Measurements from ENCODE around the gene UCK2. TPM values are rescaled to one million over a fixed set of nuclear protein-coding genes. Genes with fewer than 3 reads are reported as not detected.

Gene UCK2
- total and polyA plus RNA-seq, 12 donors, result 5.4 to 22.7 (median 14.0) TPM

- H3K27me3 ChIP-seq, result no peaks in the 10 kb centered on the region
Measured at GRCh38 chr1:165914136-165914798, 86.9 kb downstream of the UCK2 start.

GRCh38 chr1:165915480-165915879 is 88.1 kb downstream of the UCK2 start:
- WGBS, 4 donors, result 80 to 100% (median 85%) methylated on average over 1 to 2 of the region's 2 CpGs
- Histone ChIP-seq H3K4me3 (no peak overlapping the region), H3K36me3 (replicated peaks in 1 of 2) (no peaks in the 10 kb centered on the region), H3K27ac (no peak overlapping the region), H3K27me3 (no peaks in the 10 kb centered on the region), H3K9me3 (replicated peaks in 1 of 3) (no peaks in the 10 kb centered on the region), H3K4me1 (replicated peaks in 1 of 2) (no peaks in the 10 kb centered on the region)
- TF ChIP-seq POLR2A (IDR thresholded peaks at IDR 0.05), result no peak
- no peak for TF ChIP-seq CTCF (IDR thresholded peaks at IDR 0.05)
- no peak for DNase-seq
- intact Hi-C loops (cut with DNase I), result loop anchor here (2.0 to 10.0 kb wide), 5 partner anchors 91 to 521 kb away; partner anchors contain the start of gene UCK2 (in 1 of the 2)

More at GRCh38 chr1:165914136-165914798, 86.9 kb downstream of the UCK2 start:
- intact Hi-C loops (cut with DNase I), result loop anchor here (2.0 to 10.0 kb wide), 5 partner anchors 89 to 519 kb away; partner anchors contain the start of gene UCK2 (in 1 of the 2)
- H3K9me3 ChIP-seq (replicated peaks in 1 of 3), result no peaks in the 10 kb centered on the region
- 2 to 8% (median 6%) methylated on average over 4 of the region's 4 CpGs for WGBS, 4 donors
- TF ChIP-seq CTCF (IDR thresholded peaks at IDR 0.05) (peak; percentile 72 to 96 (median 94)), POLR2A (IDR thresholded peaks at IDR 0.05) (no peak)
- peak; percentile 60 to 90 (median 69) for DNase-seq
- H3K4me1 ChIP-seq (replicated peaks in 1 of 2), result no peaks in the 10 kb centered on the region
- H3K27ac ChIP-seq, result no peak overlapping the region
- no peak overlapping the region for H3K4me3 ChIP-seq
- no peaks in the 10 kb centered on the region for H3K36me3 ChIP-seq (replicated peaks in 1 of 2)

GRCh38 chr1:165915932-165916348 is 88.5 kb downstream of the UCK2 start:
- no peak for DNase-seq
- intact Hi-C loops (cut with DNase I), result loop anchor here (2.0 to 10.0 kb wide), 5 partner anchors 91 to 521 kb away; partner anchors contain the start of gene UCK2 (in 1 of the 2)
- H3K27me3 ChIP-seq, result no peaks in the 10 kb centered on the region
- H3K36me3 ChIP-seq (replicated peaks in 1 of 2), result no peaks in the 10 kb centered on the region
- no peak overlapping the region for H3K4me3 ChIP-seq
- no peak for TF ChIP-seq POLR2A (IDR thresholded peaks at IDR 0.05)
- TF ChIP-seq CTCF (IDR thresholded peaks at IDR 0.05), result no peak
- H3K4me1 ChIP-seq (replicated peaks in 1 of 2), result no peaks in the 10 kb centered on the region
- no peak overlapping the region for H3K27ac ChIP-seq
- H3K9me3 ChIP-seq (replicated peaks in 1 of 3), result no peaks in the 10 kb centered on the region
- 51 to 67% (median 58%) methylated on average over 4 of the region's 4 CpGs for WGBS, 4 donors

GRCh38 chr1:165917166-165917565 is 89.8 kb downstream of the UCK2 start:
- intact Hi-C loops (cut with DNase I), result loop anchor here (5.0 to 10.0 kb wide), 4 partner anchors 92 to 522 kb away; partner anchors contain the start of gene UCK2 (in 1 of the 2)
- no peaks in the 10 kb centered on the region for H3K36me3 ChIP-seq (replicated peaks in 1 of 2)
- no peak overlapping the region for H3K4me3 ChIP-seq
- WGBS, 4 donors, result 71 to 91% (median 82%) methylated on average over 4 of the region's 4 CpGs
- H3K9me3 ChIP-seq (replicated peaks in 1 of 3), result no peaks in the 10 kb centered on the region
- DNase-seq, result no peak
- no peaks in the 10 kb centered on the region for H3K4me1 ChIP-seq (replicated peaks in 1 of 2)
- no peaks in the 10 kb centered on the region for H3K27me3 ChIP-seq
- no peak overlapping the region for H3K27ac ChIP-seq
- TF ChIP-seq POLR2A (IDR thresholded peaks at IDR 0.05), result no peak
- no peak for TF ChIP-seq CTCF (IDR thresholded peaks at IDR 0.05)

Data from adrenal gland (tissue), 12 donors.